AML-193 (cell line): ENCODE results near the gene CRBN.

Source experiments
- DNase-seq, 2 experiments: peaks; one replicate each; lab custom pipeline; 2025; lab: John Stamatoyannopoulos, UW

The CRBN gene

GRCh38 chr3:3110299-3110630 is 69.2 kb downstream of the CRBN start, which contains the start of gene IL5RA:
TSS of gene IL5RA (minus strand) at chr3:3110374. CDS start at chr3:3104984, 5,390 bp downstream.
- DNase-seq: no peak

- DNase-seq: no peak
These were observed 69.8 kb downstream of the CRBN start for GRCh38 chr3:3109407-3110298.

DNA sequence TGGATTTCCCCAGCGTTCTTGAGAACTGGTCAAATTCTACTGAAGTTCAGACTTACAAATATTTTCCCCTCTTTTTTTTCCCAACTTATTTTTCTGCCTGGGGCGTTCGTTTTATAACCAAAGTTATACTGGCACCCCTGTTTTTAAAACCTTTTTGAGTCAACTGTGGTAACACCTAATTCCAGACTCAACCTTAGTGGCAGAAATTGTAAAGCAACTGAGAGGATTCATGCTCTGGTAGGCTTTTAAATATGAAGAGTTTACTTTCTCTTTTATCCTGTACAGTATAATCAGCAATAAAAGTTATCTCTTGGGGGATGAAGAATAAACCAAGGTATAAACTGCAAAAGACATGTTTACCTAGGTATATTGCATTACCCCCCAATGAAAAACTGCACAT is 71.6 kb downstream of the CRBN start:
- DNase-seq: no peak

GRCh38 chr3:3107181-3107580 is 72.3 kb downstream of the CRBN start:
- DNase-seq: no peak

DNA sequence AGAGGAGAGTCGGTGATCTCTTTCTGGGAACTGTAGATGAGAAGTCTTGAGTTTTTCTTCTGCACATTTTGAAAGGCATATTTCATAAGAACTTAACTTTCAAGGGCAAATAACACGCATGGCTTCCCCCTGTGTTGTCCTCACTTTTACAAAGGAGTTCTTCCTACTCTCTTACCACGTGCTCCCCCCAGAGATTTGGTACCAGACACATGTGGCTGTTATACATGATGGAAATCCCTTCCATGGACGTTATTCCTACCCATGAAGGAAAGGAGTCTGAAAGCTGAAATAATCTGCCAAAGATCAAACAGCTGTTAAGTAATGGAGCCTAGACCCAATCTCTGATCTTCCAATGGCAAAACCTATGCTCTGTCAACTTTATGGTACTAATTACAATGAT is 73.7 kb downstream of the CRBN start:
- no peak for DNase-seq

GRCh38 chr3:3105246-3105645 is 74.2 kb downstream of the CRBN start:
- no peak for DNase-seq

- DNase-seq: no peak
These were observed 76.7 kb downstream of the CRBN start for GRCh38 chr3:3102751-3103150.

DNA sequence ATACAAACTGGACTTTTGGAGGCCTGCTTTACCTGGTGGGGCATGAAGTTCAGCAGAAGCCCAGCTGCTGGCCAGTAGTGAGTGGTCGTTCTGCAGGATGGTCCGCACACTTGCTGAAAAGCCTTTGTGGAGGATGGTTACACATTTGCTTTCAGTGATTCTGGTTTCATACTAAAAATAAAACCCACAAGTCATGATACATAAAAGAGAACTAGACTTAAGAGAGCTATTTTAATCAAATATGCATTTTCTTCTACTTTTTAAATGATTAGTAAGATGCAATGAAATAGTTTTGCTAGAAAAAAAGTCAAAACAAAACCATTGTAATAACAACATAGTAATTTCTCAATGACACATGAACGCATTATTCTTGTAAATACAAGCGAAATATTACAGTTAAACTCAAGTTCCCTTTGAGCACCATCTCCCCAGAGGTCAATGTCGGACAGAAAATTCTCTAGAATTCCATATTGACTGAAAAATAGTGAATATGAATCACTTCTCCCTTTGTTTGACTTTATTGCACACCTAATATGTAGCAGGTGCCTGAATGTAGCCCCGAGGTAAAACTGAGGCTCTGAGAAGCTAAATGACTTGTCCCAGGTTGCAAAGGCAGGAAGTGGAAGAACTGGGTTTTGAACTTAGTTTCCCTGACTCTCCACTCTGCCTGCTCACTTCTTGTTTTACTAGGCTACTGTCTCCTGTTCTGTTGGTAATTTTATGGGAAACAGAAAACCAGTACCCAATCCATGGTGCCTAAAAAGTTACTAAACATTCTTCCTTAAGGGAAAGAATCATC is 77.6 kb downstream of the CRBN start:
- no peak for DNase-seq
